IPS-NIHi7 (cell line): ENCODE results near the gene JAGN1.
"Not testable (repeated sequence)": the region's sequence is repeated elsewhere in the genome, so short reads cannot be mapped to it uniquely, and the experiment has no call there.

Source experiments
- DNase-seq: peaks from one replicate; pipeline ENCODE4 v3.0.0; 2012; ENCODE audit warnings: mixed read lengths; ENCODE audit errors: extremely low spot score

JAGN1 gene

DNA sequence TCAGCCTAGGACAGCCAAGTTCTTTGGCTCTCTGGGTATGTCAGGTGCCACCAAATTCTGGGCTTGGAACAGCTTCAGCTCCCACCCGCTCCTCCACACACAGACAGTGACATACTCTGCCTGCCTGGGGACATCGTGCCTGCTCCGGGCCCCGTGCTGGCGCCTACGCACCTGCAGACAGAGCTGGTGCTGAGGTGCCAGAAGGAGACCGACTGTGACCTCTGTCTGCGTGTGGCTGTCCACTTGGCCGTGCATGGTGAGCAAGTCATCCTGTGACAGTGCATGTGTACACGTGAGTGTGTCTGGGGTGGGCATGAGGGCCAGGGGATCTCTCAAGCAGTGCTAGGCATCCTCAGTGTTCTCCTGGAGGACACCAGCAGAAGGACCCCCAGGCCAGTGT lies 27.4 kb downstream of the JAGN1 start:
- no peak for DNase-seq

- DNase-seq: no peak
Measured at GRCh38 chr3:9918261-9919038, 28.0 kb downstream of the JAGN1 start.

GRCh38 chr3:9928158-9928557 lies 37.7 kb downstream of the JAGN1 start:
- no peak for DNase-seq

- no peak for DNase-seq
Measured at GRCh38 chr3:9930804-9931418, 40.5 kb downstream of the JAGN1 start.

DNA sequence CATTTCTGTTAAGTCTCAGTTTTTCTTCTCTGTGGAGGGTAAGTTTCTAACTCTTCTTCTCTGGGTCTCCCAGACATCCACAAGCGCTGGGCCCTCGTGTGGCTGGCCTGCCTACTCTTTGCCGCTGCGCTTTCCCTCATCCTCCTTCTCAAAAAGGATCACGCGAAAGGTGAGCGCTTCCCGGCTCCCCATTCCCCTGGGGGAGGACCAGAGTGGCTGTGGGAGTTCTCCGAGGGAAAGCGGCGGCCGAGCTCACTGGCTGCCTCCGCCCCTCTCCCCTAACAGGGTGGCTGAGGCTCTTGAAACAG lies 42.1 kb downstream of the JAGN1 start:
- no peak for DNase-seq

DNA sequence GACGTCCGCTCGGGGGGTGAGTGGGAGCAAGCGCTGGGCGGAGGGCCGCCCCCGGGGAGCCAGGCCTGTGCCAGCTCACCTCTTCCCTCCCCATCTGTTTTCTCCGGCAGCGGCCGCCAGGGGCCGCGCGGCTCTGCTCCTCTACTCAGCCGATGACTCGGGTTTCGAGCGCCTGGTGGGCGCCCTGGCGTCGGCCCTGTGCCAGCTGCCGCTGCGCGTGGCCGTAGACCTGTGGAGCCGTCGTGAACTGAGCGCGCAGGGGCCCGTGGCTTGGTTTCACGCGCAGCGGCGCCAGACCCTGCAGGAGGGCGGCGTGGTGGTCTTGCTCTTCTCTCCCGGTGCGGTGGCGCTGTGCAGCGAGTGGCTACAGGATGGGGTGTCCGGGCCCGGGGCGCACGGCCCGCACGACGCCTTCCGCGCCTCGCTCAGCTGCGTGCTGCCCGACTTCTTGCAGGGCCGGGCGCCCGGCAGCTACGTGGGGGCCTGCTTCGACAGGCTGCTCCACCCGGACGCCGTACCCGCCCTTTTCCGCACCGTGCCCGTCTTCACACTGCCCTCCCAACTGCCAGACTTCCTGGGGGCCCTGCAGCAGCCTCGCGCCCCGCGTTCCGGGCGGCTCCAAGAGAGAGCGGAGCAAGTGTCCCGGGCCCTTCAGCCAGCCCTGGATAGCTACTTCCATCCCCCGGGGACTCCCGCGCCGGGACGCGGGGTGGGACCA lies 42.6 kb downstream of the JAGN1 start:
- DNase-seq: peak; percentile 80

DNA sequence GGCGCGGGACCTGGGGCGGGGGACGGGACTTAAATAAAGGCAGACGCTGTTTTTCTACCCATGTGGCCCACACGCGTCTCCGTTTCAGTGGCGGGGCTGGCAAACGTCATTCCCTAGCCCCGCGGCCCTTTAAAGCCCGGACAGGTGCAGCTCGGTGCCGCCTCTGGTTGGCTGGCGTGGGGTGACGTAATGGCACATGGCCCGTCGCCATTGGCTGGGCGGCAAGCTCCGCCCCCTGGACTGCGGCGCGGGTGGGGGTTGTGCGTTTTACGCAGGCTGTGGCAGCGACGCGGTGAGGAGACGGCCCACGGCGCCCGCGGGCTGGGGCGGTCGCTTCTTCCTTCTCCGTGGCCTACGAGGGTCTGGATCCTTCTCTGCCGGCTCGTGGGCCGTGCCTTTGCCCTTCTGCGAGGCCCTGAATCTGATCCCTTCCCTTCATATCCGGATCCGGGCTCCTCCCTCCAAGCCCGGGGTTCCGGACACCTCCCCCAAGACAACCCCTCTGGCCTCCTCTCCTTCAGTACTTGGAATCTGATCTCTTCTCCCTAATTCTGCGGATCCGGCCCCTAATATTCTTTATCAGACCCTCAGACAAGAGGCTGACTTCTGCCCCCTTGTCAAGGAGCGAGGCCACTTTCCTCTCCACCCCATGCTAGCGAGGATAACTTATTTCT lies 43.3 kb downstream of the JAGN1 start, which contains the start of gene CRELD1:
CRELD1 (plus strand) TSS at position 274 of the 674 bp plus-strand sequence. CDS start 605 bp downstream, outside the sequence.
- peak; percentile 92 for DNase-seq

- no peak for DNase-seq
Measured at GRCh38 chr3:9934235-9934621, 43.8 kb downstream of the JAGN1 start.

- no peak for DNase-seq
Measured at GRCh38 chr3:9934993-9935392, 44.6 kb downstream of the JAGN1 start.

DNA sequence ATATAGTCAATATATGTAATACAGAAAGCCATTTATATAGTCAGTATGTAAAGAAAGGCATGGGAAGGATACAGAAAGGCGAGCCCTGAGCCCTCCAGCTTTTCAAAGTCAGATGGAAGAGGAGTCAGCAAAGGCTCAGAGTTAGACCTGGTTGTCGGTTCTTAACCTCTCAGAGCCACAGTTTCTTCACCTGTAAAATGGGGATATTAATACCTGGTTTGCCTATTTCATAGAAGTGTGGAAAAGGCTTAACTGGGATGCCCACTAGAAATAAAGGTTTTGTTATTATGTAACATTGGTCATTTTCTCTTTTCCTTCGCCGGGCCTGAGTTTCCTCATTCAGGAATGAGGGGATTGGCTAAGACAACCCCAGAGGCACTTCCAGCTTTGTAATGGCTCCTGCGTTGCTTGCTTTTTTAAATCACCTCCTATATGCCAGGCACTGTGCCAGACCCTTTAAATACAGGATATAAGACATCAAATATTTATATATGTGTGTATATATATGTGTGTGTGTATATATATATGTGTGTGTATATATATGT lies 45.6 kb downstream of the JAGN1 start:
- no peak for DNase-seq

DNA sequence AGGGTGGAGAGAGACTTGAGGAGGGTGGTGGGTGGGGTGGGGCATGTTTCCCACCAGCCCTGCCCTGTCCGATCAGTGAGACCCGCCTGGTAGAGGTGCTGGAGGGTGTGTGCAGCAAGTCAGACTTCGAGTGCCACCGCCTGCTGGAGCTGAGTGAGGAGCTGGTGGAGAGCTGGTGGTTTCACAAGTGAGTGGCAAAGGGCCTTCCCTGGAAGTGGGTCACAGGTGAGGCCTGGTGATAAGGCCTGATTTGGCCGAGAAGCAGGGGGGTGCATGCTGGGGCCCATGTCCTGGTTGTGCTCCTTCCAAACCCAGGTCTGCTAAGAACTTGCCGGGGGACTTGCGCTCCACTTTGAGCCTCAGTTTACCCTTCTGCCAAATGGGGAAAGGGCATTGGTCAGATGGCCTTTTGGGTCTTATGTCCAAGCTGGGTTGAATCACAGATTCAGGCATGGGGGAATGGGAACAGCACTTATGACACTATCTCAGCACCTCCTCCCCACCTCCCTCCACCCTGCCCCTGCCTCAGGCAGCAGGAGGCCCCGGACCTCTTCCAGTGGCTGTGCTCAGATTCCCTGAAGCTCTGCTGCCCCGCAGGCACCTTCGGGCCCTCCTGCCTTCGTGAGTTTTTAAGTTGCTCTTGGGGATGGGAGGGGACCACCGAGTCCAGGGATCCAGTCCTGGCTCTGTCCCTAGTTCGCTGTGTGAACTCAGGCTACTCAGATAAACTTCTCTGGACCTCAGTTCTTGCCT lies 47.3 kb downstream of the JAGN1 start:
- no peak for DNase-seq

- no peak for DNase-seq
Measured at GRCh38 chr3:9938966-9939365, 48.6 kb downstream of the JAGN1 start.

GRCh38 chr3:9939906-9940305 lies 49.5 kb downstream of the JAGN1 start:
- DNase-seq: not testable (repeated sequence)

GRCh38 chr3:9940746-9941145 lies 50.3 kb downstream of the JAGN1 start:
- no peak for DNase-seq

GRCh38 chr3:9942164-9942563 lies 51.8 kb downstream of the JAGN1 start:
- no peak for DNase-seq

DNA sequence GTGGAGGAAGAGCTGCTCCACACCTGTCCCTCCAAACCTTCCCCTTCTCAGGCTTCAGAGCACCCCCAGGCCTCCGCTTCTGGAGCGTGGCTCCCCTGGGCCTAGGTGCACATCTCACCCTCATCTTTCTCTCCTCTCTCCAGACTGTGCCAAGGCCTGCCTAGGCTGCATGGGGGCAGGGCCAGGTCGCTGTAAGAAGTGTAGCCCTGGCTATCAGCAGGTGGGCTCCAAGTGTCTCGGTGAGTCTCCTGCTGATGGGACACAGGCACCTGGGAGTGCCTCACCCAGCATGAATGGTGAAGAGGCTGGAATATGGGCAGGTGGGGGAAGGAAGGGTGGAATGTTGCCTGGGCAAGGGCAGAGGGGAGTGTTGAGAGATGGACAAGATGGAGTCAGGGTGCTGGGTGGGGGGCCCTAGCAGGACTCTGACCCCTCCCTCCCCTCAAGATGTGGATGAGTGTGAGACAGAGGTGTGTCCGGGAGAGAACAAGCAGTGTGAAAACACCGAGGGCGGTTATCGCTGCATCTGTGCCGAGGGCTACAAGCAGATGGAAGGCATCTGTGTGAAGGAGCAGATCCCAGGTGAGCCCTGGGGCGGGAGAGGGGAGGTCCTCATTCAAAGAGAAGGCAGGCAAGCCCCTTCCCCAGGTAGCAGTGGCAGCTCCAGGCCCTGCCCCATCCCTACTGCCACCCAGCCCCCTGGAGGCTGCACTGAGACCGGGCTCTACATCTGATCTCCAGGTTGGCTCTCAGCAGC lies 52.7 kb downstream of the JAGN1 start:
- no peak for DNase-seq
